GM12801 (cell line): ENCODE data around the gene TCF7L1.

Source experiments
- TF ChIP-seq, protein P1 (sequence below): IDR thresholded peaks from one replicate; pipeline ENCODE4 v1.5.1; 2011; ENCODE audit warnings: control low read depth; ENCODE audit not compliant: insufficient read length; ENCODE audit errors: extremely low read depth

Gene TCF7L1

GRCh38 chr2:85243101-85244072 is 110.2 kb downstream of the TCF7L1 start:
- TF ChIP-seq, protein P1, sequence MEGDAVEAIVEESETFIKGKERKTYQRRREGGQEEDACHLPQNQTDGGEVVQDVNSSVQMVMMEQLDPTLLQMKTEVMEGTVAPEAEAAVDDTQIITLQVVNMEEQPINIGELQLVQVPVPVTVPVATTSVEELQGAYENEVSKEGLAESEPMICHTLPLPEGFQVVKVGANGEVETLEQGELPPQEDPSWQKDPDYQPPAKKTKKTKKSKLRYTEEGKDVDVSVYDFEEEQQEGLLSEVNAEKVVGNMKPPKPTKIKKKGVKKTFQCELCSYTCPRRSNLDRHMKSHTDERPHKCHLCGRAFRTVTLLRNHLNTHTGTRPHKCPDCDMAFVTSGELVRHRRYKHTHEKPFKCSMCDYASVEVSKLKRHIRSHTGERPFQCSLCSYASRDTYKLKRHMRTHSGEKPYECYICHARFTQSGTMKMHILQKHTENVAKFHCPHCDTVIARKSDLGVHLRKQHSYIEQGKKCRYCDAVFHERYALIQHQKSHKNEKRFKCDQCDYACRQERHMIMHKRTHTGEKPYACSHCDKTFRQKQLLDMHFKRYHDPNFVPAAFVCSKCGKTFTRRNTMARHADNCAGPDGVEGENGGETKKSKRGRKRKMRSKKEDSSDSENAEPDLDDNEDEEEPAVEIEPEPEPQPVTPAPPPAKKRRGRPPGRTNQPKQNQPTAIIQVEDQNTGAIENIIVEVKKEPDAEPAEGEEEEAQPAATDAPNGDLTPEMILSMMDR: no peak

- TF ChIP-seq, protein P1: no peak
Measured at GRCh38 chr2:85244828-85245227, 111.6 kb downstream of the TCF7L1 start.

GRCh38 chr2:85245891-85246290 is 112.7 kb downstream of the TCF7L1 start:
- TF ChIP-seq, protein P1: no peak

DNA sequence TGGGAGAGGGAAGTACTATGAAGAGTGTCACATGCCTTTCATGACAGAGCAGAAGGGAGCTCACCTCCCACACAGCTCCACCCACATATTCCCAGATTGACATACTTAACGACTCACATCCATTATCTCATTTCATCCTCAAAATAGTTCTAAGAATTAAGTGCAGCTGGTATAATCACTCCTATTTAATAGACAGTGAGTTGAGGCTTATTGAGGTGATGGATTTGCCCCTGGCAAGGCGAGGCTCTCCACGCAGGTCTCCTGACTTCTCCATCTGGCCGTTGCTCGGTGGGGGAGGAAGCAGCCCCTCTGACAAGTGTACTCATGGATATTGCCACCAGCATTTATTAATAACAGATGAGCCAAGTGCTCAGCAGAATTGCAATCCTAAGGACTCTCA is 113.2 kb downstream of the TCF7L1 start:
- TF ChIP-seq, protein P1: no peak

DNA sequence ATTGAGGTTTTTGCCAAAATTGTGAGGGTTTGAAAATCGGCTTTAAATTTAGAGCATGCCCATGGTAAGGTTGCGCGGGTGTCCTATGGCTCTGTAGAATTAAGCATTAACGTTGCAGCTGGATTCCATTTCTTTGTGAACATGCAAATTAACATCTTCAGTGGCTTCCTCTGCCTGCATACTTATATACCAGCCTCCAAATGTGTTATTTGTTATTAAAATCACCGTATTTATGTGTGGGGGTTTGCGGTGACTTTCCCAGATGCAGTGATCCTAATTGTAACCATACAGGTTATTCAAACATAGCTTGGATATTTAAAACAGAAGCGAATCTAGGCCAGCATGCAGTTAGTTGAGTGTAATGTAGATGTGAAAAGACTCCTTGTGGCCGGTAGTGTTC is 114.4 kb downstream of the TCF7L1 start:
- TF ChIP-seq, protein P1: no peak

GRCh38 chr2:85248773-85249509 is 115.7 kb downstream of the TCF7L1 start:
- TF ChIP-seq, protein P1: no peak

DNA sequence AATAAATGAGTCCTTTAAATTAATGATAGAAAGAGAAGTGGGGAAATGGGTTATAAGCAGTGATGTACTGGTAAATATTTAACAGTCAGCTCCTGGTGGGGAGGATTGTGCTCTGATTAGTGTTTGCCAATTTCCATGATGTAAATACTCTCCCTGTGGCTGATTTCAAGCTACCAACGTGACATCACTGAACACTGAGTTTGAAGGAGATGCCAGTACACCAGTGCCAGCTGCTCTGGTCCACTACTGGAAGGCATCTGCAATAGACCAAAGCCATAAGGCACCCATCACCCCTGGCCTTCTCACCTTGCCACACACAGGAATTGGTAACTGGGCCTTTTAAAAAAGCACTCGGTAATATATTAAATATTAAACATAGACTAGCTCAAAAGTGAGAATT is 116.9 kb downstream of the TCF7L1 start:
- TF ChIP-seq, protein P1: no peak
